ENCODE results near the gene KCTD1.

Gene KCTD1

DNA sequence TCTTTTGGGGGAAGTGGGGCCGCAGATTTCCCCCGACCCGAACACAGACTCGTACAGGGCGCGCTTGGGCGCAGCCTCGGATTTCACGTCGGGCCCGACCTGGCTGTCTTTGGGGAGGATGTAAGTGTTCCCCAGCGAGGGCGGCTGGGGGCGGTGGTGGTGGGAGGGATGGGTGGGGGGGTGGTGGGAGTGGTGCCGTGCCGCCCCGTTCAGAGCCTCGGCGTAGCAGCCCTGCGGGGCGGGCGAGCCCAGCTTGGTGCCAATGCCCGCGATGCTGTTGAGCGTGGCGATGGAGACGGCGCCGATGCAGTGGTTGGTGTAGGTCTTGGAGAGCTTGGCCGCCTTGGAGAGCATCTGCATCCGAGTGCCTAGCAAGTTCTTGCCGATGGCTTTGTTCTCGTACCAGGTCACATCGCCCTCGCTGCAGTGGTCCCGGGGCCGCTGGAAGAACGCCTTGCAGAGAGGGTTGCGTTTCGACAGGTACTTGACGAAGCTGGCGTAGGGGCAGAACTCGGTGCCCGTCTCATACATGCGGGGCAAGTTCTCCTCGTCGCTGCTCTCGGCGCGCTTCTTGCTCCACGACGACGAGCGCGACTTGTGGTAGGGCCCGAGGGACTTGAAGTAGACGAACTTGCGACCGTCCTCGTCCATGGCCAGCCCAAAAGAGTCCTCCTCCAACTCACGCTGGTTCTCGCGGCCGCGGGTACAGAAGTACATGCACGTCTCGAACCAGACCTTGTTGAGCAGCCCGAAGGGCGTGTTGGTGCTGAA lies 1.3 kb downstream of the KCTD1 start:
- H2BK5ac ChIP-seq (ENCODE audit: low read depth, low read length, poor library complexity): no peak overlapping the region
- H3K79me1 ChIP-seq (ENCODE audit: low read length): peaks cover 25% of the 10 kb centered on the region
- peak overlapping the region; percentile 12 for H2BK12ac ChIP-seq (ENCODE audit: low read length)
- no peak overlapping the region for H3K9ac ChIP-seq (ENCODE audit: low read length)
- H4K12ac ChIP-seq (ENCODE audit: low read depth, low read length): no peak overlapping the region
- no CpG with 5 or more reads among the region's 69 CpGs for WGBS (ENCODE audit: extremely low coverage, insufficient coverage, insufficient read length)
- H3K4me2 ChIP-seq (ENCODE audit: low read length): peak overlapping the region; percentile 78
- H2AFZ ChIP-seq (ENCODE audit: insufficient read depth, low read length, poor library complexity): peak overlapping the region; percentile 37
- no peak overlapping the region for H3K23ac ChIP-seq (ENCODE audit: low read length)
- H3K79me2 ChIP-seq (ENCODE audit: control insufficient read depth, insufficient read depth, low read length, poor library complexity): peaks cover 20% of the 10 kb centered on the region
- H3K4me1 ChIP-seq (ENCODE audit: control insufficient read depth in 1 of 2, insufficient read depth in 2 of 2, low read length in 2 of 2): peaks cover 25 to 28% of the 10 kb centered on the region in 2 experiments
- no peak overlapping the region for H2AK5ac ChIP-seq (ENCODE audit: low read length)
- DNase-seq: no peak
- H2BK120ac ChIP-seq (ENCODE audit: insufficient read depth, low read length, poor library complexity): no peak overlapping the region
- no peak overlapping the region for H3K14ac ChIP-seq (ENCODE audit: low read length)
- peak overlapping the region; percentile 87 for H3K18ac ChIP-seq (ENCODE audit: low read length)
- H3K9me3 ChIP-seq (ENCODE audit: insufficient read depth, low read depth, low read length): no peaks in the 10 kb centered on the region
- no peak overlapping the region for H4K8ac ChIP-seq (ENCODE audit: low read depth, low read length)
- H3K4ac ChIP-seq (ENCODE audit: low read depth, low read length): peak overlapping the region; percentile 34
- no peaks in the 10 kb centered on the region for H3K27me3 ChIP-seq (ENCODE audit: insufficient read depth, low read length)
- peaks cover 0 to 2% of the 10 kb centered on the region in 2 experiments for H3K36me3 ChIP-seq (ENCODE audit: control insufficient read depth in 1 of 2, insufficient read depth in 2 of 2, low read length in 2 of 2)
- no peak overlapping the region for H4K91ac ChIP-seq (ENCODE audit: low read depth, low read length)
- no peak overlapping the region for H3K27ac ChIP-seq (ENCODE audit: low read depth, low read length)
- peak overlapping the region; percentile 87 for H3K4me3 ChIP-seq (ENCODE audit: low read depth, low read length)

GRCh38 chr18:26546170-26546874 lies 2.0 kb downstream of the KCTD1 start:
- H3K18ac ChIP-seq (ENCODE audit: low read length): peak overlapping the region; percentile 26
- H4K8ac ChIP-seq (ENCODE audit: low read depth, low read length): no peak overlapping the region
- no peaks in the 10 kb centered on the region for H3K27me3 ChIP-seq (ENCODE audit: insufficient read depth, low read length)
- no peak for DNase-seq
- H3K4ac ChIP-seq (ENCODE audit: low read depth, low read length): no peak overlapping the region
- H3K14ac ChIP-seq (ENCODE audit: low read length): no peak overlapping the region
- H3K9me3 ChIP-seq (ENCODE audit: insufficient read depth, low read depth, low read length): no peaks in the 10 kb centered on the region
- no peak overlapping the region for H4K12ac ChIP-seq (ENCODE audit: low read depth, low read length)
- no CpG with 5 or more reads among the region's 16 CpGs for WGBS (ENCODE audit: extremely low coverage, insufficient coverage, insufficient read length)
- no peak overlapping the region for H2AK5ac ChIP-seq (ENCODE audit: low read length)
- H3K36me3 ChIP-seq (ENCODE audit: control insufficient read depth in 1 of 2, insufficient read depth in 2 of 2, low read length in 2 of 2): peaks cover 0 to 2% of the 10 kb centered on the region in 2 experiments
- H3K23ac ChIP-seq (ENCODE audit: low read length): no peak overlapping the region
- H3K4me1 ChIP-seq (ENCODE audit: control insufficient read depth in 1 of 2, insufficient read depth in 2 of 2, low read length in 2 of 2): peaks cover 24 to 27% of the 10 kb centered on the region in 2 experiments
- H3K79me2 ChIP-seq (ENCODE audit: control insufficient read depth, insufficient read depth, low read length, poor library complexity): peaks cover 20% of the 10 kb centered on the region
- H3K9ac ChIP-seq (ENCODE audit: low read length): no peak overlapping the region
- no peak overlapping the region for H2BK120ac ChIP-seq (ENCODE audit: insufficient read depth, low read length, poor library complexity)
- peaks cover 25% of the 10 kb centered on the region for H3K79me1 ChIP-seq (ENCODE audit: low read length)
- peak overlapping the region; percentile 56 for H3K4me2 ChIP-seq (ENCODE audit: low read length)
- peak overlapping the region; percentile 12 for H2BK12ac ChIP-seq (ENCODE audit: low read length)
- no peak overlapping the region for H3K4me3 ChIP-seq (ENCODE audit: low read depth, low read length)
- no peak overlapping the region for H3K27ac ChIP-seq (ENCODE audit: low read depth, low read length)
- no peak overlapping the region for H4K91ac ChIP-seq (ENCODE audit: low read depth, low read length)
- no peak overlapping the region for H2BK5ac ChIP-seq (ENCODE audit: low read depth, low read length, poor library complexity)
- peak overlapping the region; percentile 18 for H2AFZ ChIP-seq (ENCODE audit: insufficient read depth, low read length, poor library complexity)

DNA sequence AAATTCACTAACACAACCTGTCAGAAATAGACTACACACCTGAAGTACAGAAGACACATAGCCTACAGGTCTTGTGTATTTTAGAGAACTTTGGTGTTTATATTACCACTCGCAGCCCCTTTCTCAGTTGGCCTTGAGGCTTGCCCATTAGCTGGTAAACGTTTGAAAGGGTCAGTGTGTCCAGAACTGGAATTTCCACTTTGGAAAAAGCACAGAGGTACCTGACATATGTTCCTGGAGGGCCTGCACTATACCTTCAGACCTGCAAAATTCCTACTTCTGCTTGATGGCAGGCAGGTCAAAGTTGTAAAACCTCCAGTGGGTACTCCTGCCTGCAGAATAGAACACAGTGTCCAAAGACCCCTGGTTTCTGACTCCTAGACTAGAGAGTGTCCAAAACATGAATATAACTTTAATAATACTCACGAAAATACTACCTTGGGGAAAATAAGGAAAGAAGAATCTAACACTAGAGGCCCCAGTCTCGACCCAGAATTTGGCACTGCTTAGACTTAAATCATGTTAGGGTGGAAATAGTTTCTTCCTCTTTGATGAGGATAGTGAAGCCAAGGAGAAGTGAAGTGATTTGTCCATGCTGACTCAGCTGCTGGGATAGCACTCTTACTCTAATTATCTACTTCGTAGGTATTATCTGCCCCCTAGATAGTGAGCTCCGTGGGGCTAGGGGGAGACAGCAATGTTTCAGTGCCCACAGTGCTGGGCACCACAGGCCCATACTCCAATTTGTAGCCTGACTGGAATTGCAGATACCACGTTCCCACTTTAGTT lies 2.8 kb downstream of the KCTD1 start:
- H3K4me3 ChIP-seq (ENCODE audit: low read depth, low read length): peak overlapping the region; percentile 47
- H3K79me2 ChIP-seq (ENCODE audit: control insufficient read depth, insufficient read depth, low read length, poor library complexity): peaks cover 18% of the 10 kb centered on the region
- no peak overlapping the region for H3K4ac ChIP-seq (ENCODE audit: low read depth, low read length)
- H3K23ac ChIP-seq (ENCODE audit: low read length): no peak overlapping the region
- DNase-seq: no peak
- H4K8ac ChIP-seq (ENCODE audit: low read depth, low read length): no peak overlapping the region
- H3K14ac ChIP-seq (ENCODE audit: low read length): no peak overlapping the region
- H2BK120ac ChIP-seq (ENCODE audit: insufficient read depth, low read length, poor library complexity): no peak overlapping the region
- H3K9ac ChIP-seq (ENCODE audit: low read length): no peak overlapping the region
- H3K9me3 ChIP-seq (ENCODE audit: insufficient read depth, low read depth, low read length): no peaks in the 10 kb centered on the region
- no peaks in the 10 kb centered on the region for H3K27me3 ChIP-seq (ENCODE audit: insufficient read depth, low read length)
- peak overlapping the region; percentile 7 for H2AK5ac ChIP-seq (ENCODE audit: low read length)
- peak overlapping the region; percentile 45 for H3K4me2 ChIP-seq (ENCODE audit: low read length)
- H3K27ac ChIP-seq (ENCODE audit: low read depth, low read length): peak overlapping the region; percentile 17
- no peak overlapping the region for H4K12ac ChIP-seq (ENCODE audit: low read depth, low read length)
- WGBS (ENCODE audit: extremely low coverage, insufficient coverage, insufficient read length): no CpG with 5 or more reads among the region's 7 CpGs
- no peak overlapping the region for H2AFZ ChIP-seq (ENCODE audit: insufficient read depth, low read length, poor library complexity)
- no peak overlapping the region for H3K18ac ChIP-seq (ENCODE audit: low read length)
- no peak overlapping the region for H2BK12ac ChIP-seq (ENCODE audit: low read length)
- peaks cover 19 to 25% of the 10 kb centered on the region in 2 experiments for H3K4me1 ChIP-seq (ENCODE audit: control insufficient read depth in 1 of 2, insufficient read depth in 2 of 2, low read length in 2 of 2)
- H2BK5ac ChIP-seq (ENCODE audit: low read depth, low read length, poor library complexity): no peak overlapping the region
- H4K91ac ChIP-seq (ENCODE audit: low read depth, low read length): no peak overlapping the region
- H3K79me1 ChIP-seq (ENCODE audit: low read length): peaks cover 22% of the 10 kb centered on the region
- peaks cover 0 to 2% of the 10 kb centered on the region in 2 experiments for H3K36me3 ChIP-seq (ENCODE audit: control insufficient read depth in 1 of 2, insufficient read depth in 2 of 2, low read length in 2 of 2)

DNA sequence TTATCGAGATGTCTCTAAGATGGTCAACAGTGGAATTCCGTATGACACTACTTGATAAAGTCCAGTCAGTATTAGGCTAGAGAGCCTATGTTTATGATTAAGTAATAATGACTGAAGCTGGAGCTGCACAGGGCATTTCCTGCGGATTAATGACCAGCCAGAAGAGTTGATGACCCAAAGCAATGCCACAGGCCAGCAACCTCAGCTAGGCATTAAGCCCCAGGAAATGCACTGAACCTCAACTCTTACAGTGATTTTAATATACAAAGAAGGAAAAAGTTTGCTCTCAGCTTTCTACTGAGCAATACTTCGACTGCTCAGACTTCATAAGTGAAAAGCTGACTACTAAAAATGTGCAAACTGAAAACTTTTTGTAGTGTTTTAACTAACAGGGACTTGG lies 3.9 kb downstream of the KCTD1 start:
- WGBS (ENCODE audit: extremely low coverage, insufficient coverage, insufficient read length): no CpG with 5 or more reads among the region's 4 CpGs
- H3K18ac ChIP-seq (ENCODE audit: low read length): no peak overlapping the region
- H3K9me3 ChIP-seq (ENCODE audit: insufficient read depth, low read depth, low read length): no peaks in the 10 kb centered on the region
- H3K79me2 ChIP-seq (ENCODE audit: control insufficient read depth, insufficient read depth, low read length, poor library complexity): peaks cover 15% of the 10 kb centered on the region
- H4K91ac ChIP-seq (ENCODE audit: low read depth, low read length): no peak overlapping the region
- H4K8ac ChIP-seq (ENCODE audit: low read depth, low read length): no peak overlapping the region
- peaks cover 13% of the 10 kb centered on the region for H3K79me1 ChIP-seq (ENCODE audit: low read length)
- H2AK5ac ChIP-seq (ENCODE audit: low read length): no peak overlapping the region
- H3K27ac ChIP-seq (ENCODE audit: low read depth, low read length): no peak overlapping the region
- H3K4me3 ChIP-seq (ENCODE audit: low read depth, low read length): no peak overlapping the region
- H3K4me1 ChIP-seq (ENCODE audit: control insufficient read depth in 1 of 2, insufficient read depth in 2 of 2, low read length in 2 of 2): peaks cover 19 to 20% of the 10 kb centered on the region in 2 experiments
- H3K23ac ChIP-seq (ENCODE audit: low read length): no peak overlapping the region
- no peak overlapping the region for H3K14ac ChIP-seq (ENCODE audit: low read length)
- no peak overlapping the region for H3K4ac ChIP-seq (ENCODE audit: low read depth, low read length)
- H2BK120ac ChIP-seq (ENCODE audit: insufficient read depth, low read length, poor library complexity): no peak overlapping the region
- H2AFZ ChIP-seq (ENCODE audit: insufficient read depth, low read length, poor library complexity): no peak overlapping the region
- H3K4me2 ChIP-seq (ENCODE audit: low read length): no peak overlapping the region
- no peak overlapping the region for H4K12ac ChIP-seq (ENCODE audit: low read depth, low read length)
- H2BK12ac ChIP-seq (ENCODE audit: low read length): no peak overlapping the region
- no peak for DNase-seq
- peaks cover 0 to 2% of the 10 kb centered on the region in 2 experiments for H3K36me3 ChIP-seq (ENCODE audit: control insufficient read depth in 1 of 2, insufficient read depth in 2 of 2, low read length in 2 of 2)
- H3K27me3 ChIP-seq (ENCODE audit: insufficient read depth, low read length): no peaks in the 10 kb centered on the region
- no peak overlapping the region for H2BK5ac ChIP-seq (ENCODE audit: low read depth, low read length, poor library complexity)
- no peak overlapping the region for H3K9ac ChIP-seq (ENCODE audit: low read length)
